NOMO-1 (cell line): ENCODE data around the gene MRPL21.
"Not testable (repeated sequence)": the region's sequence is repeated elsewhere in the genome, so short reads cannot be mapped to it uniquely, and the experiment has no call there.

Experiments
- DNase-seq, 2 experiments: peaks; one replicate each; lab custom pipeline; 2025; ENCODE audit not compliant: unreplicated experiment in 2 of 2; lab: John Stamatoyannopoulos, UW

MRPL21 gene

DNA sequence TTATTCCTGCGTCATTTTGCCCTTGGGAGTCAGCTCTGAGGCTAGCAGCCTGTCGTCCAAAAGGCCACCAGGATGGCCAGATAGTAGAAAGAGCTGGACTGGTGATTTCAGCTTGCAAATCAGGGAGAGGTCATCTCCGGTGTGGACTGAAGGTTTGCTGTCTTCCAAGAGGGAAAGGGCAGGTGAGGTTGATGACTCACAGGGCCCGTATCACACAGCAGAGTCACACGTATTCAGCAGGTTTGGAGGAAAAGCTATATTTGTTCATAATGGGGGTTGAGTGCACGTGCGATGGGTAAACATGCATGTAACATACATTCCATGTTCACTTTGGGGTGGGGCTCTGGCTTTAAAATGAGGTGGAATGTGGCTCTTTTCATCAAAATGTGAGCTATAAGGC is 25.6 kb downstream of the MRPL21 start:
- no peak for DNase-seq

DNA sequence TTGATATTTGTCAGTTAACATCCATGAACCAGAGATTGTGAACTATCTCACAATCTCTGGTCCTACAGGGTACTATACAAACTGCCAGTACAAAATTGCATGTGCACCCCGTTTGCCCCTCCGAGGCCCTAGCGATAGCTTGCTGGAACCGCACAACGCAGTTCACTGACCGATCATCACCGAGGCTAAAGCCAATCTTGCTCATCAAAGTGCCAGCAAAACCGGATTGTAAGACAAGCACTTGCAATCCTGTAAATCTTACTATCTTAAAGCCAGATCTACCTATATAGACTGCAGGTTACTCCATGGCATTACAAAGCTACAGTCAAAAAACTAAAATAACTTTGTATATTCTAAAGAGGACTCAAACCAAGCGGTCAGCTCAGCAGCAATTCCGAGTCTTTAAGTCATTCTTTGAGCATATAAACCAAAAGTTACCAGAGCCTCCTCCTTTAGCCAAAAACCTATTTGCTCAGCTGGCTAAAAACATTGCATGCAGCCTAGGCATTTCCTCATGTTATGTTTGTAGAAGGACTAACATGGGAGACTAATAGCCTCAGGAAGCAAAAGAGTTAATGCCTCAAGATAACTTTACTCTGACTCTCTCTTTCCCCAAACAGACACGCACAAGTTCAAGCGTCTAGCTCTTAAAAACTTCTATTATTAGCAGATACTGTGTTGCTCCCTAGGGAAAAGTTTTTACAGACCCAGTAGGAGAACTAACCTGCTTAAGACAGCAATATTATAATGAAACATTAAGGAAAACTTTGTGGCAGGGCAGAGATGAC is 31.2 kb downstream of the MRPL21 start:
- DNase-seq = no peak

DNA sequence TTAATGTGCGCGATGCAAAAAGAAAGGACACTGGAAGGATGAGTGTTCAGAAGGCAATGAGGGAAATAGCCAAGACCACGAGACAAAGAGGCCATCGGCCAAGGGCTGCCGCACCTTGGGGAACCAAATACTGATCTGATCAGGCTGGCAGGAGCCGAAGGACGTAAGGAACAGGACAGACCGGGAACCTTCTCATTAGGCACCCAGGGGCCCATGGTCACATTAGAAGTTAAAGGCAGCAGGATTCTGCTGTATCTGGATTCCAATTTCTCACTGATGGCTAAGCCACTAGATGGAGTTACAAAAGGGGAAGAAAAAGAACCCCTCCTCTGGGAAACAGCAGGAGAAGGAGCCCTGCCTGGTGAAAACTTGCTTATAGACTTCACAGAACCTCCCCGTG is 33.2 kb downstream of the MRPL21 start:
- no peak for DNase-seq

DNA sequence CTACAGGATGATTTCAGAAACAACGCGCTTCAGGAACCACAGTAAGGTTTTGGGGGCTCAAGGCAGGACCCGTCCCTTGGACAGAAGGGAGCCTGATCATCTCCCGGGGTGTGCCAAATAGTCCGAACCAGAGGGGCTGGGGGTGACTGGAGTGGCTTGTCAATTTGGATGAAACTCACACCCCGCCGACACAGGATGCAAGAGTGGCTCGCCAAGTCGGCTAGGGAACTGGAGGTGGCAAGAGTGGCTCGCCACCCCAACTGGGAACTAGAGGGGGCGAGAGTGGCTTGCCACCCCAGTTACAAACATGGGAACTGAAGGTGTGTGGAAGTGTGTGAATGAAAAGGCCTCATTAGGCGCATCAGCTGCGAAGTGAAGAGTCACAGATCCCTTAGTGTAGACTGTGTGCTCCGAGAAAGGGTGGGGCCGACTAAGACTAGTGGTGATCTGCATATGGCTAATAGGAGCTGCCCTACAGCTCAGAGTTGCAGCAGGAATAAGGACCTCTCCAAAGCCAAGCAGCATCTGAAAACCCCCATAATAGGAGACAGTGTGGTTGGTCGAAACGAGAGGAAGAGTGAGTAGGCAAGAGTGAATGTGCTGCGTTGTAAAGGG is 35.3 kb downstream of the MRPL21 start:
- no peak for DNase-seq

DNA sequence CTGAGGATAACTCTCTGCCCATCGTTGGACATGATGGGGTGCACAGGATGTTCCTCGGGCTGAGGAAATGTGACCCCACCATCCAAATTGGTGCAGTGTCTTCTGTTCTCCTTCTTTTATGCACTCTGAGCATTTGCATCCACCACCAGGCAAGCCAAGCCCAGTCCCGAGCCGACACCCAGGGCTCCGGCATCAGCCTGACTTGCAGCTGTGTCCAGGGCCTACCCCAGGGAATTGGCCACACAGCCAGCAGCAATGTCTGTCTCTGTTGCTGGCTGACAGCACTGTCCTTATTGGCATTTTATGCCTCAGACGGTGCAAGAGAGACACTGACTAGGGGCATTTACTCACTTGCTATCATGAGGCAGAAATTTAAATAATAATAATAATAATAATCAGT is 36.6 kb downstream of the MRPL21 start:
- DNase-seq = no peak

DNA sequence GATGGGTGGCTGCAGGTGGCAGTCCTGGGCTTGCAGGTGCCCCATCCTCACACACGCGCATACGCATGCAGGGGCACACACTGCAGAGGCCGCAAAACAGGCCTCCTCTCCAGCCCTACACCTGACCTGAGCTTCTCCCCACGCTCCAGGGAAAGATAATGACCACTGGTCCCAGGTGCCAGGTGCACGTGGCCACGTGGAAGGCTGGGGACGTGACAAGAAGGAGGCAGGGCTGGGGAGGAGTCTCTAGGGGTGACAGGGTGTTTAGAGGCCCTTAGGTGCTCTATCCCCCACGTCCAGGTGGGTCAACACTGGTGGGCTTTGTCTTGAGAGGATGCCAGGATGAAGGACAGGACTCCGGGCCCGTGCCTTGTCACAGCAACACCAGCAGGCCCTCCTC is 38.4 kb downstream of the MRPL21 start:
- DNase-seq = no peak

DNA sequence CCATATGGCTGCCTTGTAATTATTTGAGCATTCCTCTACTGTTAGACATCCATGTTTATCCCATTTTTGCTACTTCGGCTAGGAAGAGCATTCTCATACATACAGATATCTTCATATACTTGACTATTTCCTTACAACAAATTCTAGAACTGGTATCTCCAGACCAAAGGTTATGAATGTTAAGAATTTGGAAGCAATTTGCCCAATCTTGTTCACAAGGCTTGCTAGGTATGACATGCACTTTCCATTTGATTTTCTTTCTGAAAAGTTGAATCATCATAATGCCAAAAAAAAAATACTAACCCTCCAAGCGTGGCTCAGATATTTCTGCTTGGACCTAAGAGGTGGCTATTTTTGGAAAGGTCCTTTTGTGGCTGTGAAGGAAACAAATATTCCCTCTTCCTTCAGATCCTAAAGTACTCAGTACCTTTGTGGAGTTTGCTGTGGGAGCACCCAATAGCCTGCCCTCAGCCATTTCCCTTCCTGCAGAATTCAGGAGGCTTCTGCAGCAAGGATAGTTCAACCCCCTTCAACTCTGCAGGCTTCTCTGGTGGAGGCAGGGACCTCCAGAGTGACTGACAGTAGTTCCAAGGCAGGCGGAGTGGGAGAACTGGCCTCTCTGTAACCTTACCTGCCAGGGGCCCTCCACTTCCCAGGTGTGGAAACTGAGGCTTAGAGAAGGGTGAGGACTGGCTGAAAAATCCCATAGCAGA is 39.9 kb downstream of the MRPL21 start:
- DNase-seq = no peak

DNA sequence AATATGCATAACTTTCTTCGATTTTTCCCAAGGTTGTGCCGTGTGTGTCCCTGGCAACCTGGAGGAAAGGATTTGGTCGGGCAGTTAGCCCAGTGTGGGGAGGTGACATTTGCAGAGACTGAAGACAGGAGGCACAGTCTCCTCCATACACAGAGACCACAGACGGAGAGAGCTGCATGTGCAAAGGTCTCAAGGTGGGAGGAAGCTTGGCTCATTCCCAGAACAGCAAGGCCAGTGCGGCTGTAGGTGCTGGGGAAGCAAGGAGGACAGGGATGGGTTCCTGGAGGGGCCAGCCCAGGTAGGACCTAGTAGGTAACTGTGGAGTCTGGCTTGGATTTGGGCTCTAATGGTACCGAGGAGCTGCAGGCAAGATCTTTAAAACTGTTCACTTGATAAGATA is 41.2 kb downstream of the MRPL21 start:
- DNase-seq = no peak

DNA sequence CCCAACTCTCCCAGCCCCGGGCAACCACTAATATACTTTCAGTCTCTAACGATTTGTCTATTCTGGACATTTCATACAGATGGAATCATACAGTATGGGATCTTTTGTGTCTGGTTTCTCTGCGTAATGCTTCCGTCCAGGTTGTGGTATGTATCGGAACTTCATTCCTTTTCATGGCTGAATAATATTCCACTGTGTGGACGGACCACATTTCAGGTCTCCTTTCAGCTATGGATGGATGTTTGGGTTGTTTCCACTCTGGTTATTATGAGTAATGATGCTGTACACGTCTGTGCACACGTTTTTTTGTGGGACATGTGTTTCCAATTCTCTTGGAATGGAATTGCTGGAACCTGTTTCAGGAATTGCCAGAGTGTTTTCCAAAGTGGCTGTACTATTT is 44.5 kb downstream of the MRPL21 start:
- DNase-seq = no peak

DNA sequence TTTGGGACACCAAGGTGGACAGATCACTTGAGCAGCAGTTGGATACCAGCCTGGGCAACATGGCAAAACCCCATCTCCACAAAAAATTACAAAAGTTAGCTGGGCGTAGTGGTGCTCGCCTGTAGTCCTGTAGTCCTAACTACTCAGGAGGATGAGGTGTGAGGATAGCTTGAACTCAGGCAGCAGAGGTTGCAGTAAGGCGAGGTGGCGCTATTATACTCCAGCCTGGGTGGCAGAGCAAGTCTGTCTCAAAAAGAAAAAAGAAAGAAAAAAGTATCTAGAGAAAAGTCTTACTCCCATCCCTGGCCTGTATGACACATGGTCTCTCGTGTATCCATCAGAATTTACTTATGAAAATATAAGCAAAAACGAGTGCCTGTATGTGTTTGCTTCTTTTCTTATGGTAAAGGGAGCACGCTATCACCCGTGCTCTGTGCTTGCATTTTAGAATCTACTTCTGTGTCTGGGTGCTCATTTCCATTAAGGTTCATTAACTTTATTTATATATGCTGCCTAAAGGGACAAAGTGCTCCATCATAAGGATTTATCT is 46.5 kb downstream of the MRPL21 start:
- DNase-seq = no peak

DNA sequence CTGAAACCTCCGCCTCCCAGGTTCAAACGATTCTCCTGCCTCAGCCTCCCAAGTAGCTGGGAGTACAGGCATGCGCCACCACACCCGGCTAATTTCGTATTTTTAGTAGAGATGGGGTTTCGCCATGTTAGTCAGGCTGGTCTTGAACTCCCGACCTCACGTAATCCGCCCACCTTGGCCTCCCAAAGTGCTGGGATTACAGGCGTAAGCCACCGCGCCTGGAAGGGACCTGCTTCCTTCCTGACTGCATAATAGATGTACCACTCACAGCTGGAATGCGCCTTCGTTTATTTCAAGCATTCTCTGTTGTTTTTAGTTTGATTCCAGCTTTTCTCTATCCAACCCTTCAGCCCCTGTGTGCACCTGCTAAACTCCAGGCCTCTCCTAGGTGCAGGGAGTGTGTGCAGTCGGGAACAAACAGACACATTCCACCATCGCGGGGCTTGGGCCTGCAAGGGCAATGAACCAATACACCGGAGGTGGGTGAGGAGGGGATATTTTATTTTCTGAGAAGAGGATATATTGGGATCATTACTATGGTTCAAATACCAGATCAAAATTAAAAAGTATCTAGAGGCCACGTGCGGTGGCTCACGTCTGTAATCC is 47.1 kb downstream of the MRPL21 start:
- not testable (repeated sequence) for DNase-seq

DNA sequence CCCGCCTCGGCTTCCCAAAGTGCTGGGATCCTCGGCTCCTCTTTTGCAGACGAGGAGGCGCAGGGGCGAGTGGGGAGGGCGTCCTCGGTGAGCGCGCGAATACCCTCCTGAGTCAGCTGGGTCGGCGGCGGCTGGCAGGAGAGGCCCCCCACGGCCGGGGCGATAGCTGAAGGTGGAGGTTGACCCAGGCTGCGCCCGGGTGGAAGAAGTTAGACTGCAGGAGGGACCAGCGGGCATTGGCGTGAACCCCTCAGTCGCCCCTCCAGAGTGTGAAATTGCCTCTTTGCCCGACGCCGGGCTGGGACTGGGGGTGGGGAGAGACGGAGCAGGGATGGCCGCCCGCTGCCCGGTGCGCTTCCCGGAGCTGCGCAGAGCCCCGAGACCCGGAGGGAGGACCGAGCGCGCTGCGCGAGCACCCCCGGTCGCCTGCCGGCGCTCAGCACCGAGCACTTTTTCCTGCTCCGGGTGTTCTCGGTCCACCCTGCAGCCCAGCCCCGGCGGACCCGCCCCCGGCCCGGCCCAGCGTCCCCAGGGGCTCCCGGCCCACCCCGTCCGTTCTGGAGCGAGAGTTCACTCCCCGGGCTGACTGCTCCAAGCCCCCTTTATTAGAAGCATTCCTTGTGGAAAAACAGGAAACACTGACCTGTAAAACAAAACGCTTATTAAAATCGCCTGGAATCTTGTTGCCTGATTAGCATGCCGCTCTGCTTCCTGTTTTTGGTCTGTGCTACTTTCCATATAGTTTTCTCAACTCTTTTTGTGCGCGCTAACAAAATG is 48.2 kb downstream of the MRPL21 start:
- peak; percentile 76 to 79 for DNase-seq

DNA sequence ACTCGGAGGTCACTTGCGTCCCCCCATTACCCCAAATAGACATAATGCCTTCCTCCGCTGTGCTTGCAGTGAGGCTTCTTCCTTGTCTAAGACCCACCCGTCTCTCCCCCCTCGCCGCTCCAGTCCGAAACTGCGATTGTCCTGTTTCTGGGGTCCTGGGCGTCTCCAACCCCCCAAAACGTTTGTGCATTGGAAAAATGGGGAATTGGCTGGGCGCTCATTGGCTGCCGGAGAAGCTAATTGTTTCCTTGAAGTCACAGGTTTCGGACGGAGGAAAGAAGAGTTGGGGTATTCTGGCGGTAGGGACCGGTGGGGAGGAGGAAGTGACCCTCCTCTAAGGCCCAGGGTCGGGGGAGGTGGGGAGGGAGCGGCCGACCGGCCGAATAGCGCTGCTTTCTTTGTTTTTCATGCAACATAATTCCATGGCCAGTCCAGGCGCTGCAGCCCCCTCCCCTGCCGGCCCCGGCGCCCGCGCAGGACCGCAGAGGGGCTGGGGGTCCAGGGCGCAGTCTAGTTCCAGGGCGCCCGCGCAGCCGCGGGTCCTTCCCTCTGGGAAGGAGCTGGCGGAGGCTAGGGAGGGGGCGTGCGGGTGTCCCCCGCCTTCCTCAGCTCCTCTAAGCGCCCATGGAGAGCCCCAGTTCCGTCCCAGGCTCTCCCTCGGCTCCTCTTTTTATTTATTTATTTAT is 49.2 kb downstream of the MRPL21 start:
- DNase-seq = no peak

DNA sequence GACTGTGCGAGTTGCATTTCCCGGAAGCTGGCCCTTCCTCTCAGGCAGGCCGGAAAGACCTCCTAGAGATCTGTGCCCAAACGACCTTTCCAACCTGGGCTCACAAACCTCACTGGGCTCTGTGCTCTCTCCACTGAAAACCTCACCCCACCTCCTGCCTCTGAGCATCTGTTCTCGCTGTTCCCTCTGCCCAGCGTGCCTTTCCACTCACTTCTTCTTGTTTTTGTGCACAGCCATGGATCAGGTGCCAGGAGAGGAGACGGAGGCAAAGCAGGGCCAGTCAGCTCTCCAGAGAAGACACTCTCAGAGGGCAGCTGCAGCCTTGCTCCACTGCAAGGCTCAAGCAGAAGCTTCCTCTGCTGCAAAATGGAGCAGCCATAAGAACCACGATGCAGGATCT is 51.0 kb downstream of the MRPL21 start:
- DNase-seq = no peak

DNA sequence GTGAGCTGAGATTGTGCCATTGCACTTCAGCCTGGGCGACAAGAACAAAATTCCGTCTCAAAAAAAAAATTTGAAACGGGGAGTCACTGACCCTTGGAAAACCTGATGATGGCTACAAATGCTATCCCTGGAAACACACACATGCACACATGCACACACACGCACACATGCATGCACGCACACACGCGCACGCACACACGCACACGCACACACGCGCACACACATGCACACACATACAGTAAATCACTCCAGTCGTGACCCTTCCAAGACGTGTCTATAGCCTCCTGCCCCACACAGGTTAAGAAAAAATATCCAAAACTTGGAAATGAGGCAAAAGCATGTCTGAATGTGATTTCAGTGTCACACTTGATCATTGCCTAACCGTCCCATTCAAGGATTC is 55.2 kb downstream of the MRPL21 start:
- DNase-seq = no peak

DNA sequence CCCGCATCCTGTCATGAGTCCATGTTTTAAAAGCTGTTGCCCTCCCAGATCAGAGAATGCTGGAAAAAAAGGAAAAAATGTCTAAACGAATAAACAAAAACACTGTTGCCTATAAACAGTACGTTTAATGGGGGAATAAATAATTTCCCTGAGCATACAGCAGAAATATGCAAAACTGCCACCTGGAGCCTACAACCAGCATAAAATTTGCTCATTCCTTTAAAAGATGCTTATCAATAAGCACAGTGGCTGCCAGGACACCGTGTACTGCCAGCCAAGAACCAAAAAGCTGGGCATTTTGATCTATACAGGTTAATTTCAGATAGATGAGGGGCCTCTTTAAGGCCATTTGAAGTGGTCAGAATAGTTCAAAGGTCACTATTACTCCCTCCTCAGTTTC is 56.2 kb downstream of the MRPL21 start:
- no peak for DNase-seq

DNA sequence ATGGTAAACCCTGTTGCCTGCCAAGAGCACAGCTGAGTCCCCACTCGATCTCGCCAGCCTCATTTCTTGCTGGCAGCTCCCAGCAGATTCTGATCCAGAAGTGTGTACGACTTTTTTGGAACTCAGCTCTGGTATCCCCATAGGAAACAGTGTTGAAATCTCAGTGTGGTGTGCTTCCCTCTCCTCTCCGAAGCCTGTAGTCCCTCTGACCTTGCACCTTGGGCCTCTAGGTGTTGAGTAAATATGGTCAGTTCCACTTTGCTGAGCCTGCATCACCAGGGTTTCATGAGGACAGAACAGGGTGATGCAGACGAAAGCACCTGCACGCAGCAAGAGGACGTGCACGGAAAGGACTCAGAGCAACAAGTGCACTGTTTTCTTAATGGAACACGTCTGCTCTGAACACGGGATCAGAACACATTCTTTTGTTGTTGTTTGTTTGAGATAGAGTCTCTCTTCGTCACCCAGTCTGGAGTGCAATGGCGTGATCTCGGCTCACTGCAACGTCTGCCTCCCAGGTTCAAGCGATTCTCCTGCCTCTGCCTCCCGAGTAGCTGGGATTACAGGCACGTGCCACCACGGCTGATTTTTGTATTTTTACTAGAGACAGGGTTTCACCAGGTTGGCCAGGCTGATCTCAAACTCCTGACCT is 58.2 kb downstream of the MRPL21 start:
- no peak for DNase-seq

DNA sequence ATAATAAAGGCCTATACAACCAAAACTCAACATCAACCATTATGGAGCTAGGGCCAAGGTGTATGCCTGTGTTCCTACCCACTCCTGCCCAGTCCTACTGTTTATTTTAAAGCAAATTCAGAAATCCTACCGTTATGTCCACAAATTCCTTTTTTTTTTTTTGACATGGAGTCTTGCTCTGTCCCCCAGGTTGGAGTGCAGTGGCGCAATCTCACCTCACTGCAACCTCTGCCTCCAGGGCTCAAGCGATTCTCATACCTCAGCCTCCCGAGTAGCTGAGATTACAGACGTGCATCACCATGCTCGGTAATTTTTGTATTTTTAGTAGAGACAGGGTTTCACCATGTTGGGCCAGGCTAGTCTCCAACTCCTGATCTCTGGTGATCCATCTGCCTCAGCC is 58.8 kb downstream of the MRPL21 start:
- no peak for DNase-seq

DNA sequence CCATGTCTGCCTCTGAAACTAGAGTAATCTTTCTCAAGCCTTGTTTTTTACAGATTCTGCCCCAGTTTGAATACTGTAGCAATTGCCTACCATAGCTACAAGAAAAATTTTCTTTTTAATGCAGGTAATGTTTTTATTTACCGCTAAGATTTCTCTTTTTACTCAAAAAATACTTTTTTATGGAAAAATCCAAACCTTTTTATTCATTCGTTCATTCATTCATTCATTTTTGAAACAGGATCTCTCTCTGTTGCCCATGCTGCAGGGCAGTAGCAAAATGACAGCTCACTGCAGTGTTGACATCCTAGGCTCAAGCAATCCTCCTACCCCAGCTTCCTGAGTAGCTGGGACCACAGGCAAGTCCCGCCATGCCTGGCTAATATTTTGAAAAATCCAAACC is 59.3 kb downstream of the MRPL21 start:
- DNase-seq = no peak
